ENCODE results near the gene MRPL42.

MRPL42 gene

DNA sequence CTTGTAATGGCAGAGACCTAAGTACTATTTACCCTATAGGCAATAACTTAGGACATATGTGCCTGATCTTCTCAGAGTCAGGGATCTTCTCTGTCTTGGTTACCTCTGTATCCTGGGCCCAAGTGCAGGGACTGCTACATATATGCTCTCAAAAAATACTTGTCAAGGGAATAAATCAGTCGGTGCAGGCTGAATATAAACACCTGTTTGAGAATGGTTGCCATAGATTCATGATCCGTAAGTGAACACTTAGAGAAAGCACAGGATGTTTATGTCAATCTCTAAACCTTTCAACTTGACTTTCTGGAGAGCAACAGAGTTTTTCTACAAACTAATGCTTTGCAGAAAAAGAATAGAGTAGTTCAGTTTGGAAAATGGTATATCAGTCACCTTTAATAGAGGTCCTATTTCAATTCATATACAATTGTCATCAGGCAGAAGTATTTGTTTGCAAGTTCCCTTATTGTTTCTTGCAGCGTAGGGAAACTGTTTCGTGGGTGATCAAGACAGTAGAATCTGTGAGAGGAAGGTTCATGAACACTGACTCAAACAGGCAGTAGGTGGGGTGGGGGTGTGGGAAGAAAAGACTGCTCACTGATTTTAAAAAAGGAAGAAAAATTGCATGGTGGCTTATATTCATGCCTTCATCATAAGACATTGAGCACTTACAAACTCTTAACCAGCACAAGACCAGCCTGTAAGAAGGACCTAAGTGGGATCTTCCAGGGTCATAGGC lies 19.6 kb upstream of the MRPL42 start:
- TF ChIP-seq POLR2AphosphoS5 (IDR thresholded peaks at IDR 0.05; ENCODE audit: low read depth, low read length) = no peak
- TF ChIP-seq TAF1 (IDR thresholded peaks at IDR 0.05; ENCODE audit: borderline replicate concordance, insufficient read depth, low read length) = no peak
- TF ChIP-seq FOXP2 (optimal IDR thresholded peaks at IDR 0.05; ENCODE audit: borderline replicate concordance, extremely low read depth, extremely low read length, insufficient read depth) = no peak
- no peak for TF ChIP-seq SIN3A (IDR thresholded peaks at IDR 0.05; ENCODE audit: borderline replicate concordance, insufficient read depth, low read length)
- TF ChIP-seq, protein P1, sequence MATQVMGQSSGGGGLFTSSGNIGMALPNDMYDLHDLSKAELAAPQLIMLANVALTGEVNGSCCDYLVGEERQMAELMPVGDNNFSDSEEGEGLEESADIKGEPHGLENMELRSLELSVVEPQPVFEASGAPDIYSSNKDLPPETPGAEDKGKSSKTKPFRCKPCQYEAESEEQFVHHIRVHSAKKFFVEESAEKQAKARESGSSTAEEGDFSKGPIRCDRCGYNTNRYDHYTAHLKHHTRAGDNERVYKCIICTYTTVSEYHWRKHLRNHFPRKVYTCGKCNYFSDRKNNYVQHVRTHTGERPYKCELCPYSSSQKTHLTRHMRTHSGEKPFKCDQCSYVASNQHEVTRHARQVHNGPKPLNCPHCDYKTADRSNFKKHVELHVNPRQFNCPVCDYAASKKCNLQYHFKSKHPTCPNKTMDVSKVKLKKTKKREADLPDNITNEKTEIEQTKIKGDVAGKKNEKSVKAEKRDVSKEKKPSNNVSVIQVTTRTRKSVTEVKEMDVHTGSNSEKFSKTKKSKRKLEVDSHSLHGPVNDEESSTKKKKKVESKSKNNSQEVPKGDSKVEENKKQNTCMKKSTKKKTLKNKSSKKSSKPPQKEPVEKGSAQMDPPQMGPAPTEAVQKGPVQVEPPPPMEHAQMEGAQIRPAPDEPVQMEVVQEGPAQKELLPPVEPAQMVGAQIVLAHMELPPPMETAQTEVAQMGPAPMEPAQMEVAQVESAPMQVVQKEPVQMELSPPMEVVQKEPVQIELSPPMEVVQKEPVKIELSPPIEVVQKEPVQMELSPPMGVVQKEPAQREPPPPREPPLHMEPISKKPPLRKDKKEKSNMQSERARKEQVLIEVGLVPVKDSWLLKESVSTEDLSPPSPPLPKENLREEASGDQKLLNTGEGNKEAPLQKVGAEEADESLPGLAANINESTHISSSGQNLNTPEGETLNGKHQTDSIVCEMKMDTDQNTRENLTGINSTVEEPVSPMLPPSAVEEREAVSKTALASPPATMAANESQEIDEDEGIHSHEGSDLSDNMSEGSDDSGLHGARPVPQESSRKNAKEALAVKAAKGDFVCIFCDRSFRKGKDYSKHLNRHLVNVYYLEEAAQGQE (IDR thresholded peaks at IDR 0.05; ENCODE audit: insufficient read depth in 1 of 2, low read depth in 2 of 2, low read length in 2 of 2) = no peak

DNA sequence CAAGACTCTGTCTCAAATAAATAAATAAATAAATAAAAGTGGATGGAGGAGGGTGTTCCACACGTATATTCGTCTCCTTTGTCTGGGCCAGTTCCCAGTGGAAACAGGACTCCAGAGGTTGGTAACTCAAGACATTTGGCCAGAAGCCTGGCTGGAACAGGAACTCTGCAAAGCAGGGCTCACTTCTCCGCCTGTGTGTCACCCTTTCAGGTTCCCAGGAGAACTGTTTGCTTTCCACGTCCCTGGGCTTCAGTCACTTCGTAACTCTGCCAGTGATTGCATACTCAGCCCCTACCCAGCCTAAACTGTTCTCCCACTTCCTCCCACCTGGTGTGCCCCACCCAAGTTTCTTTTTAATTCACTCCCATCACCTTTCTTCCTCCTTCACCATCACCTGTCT lies 18.5 kb upstream of the MRPL42 start:
- TF ChIP-seq TAF1 (IDR thresholded peaks at IDR 0.05; ENCODE audit: borderline replicate concordance, insufficient read depth, low read length) = no peak
- no peak for TF ChIP-seq SIN3A (IDR thresholded peaks at IDR 0.05; ENCODE audit: borderline replicate concordance, insufficient read depth, low read length)
- no peak for TF ChIP-seq FOXP2 (optimal IDR thresholded peaks at IDR 0.05; ENCODE audit: borderline replicate concordance, extremely low read depth, extremely low read length, insufficient read depth)
- no peak for TF ChIP-seq POLR2AphosphoS5 (IDR thresholded peaks at IDR 0.05; ENCODE audit: low read depth, low read length)
- TF ChIP-seq, protein P1 (IDR thresholded peaks at IDR 0.05; ENCODE audit: insufficient read depth in 1 of 2, low read depth in 2 of 2, low read length in 2 of 2) = no peak

DNA sequence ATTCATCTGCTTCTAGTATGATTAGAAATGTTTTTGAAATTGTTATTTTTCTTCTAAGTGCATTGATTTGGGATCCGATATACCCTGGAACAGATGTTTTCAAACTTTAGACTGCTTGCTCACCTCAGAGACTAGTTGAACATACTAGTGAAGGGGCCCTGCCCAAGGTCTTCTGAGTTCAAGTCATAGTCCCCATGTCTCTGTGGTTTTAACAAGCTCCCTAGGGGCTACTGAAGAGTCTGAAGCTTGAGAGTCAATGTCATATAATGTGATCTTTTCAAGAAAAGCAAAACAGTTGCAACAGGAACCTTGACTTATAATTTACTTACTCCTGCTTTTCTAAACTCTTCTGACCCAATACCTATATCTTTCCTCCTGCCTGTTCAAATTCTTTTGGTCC lies 18.0 kb upstream of the MRPL42 start:
- TF ChIP-seq POLR2AphosphoS5 (IDR thresholded peaks at IDR 0.05; ENCODE audit: low read depth, low read length) = no peak
- TF ChIP-seq TAF1 (IDR thresholded peaks at IDR 0.05; ENCODE audit: borderline replicate concordance, insufficient read depth, low read length) = no peak
- TF ChIP-seq FOXP2 (optimal IDR thresholded peaks at IDR 0.05; ENCODE audit: borderline replicate concordance, extremely low read depth, extremely low read length, insufficient read depth) = no peak
- TF ChIP-seq, protein P1 (IDR thresholded peaks at IDR 0.05; ENCODE audit: insufficient read depth in 1 of 2, low read depth in 2 of 2, low read length in 2 of 2) = no peak
- TF ChIP-seq SIN3A (IDR thresholded peaks at IDR 0.05; ENCODE audit: borderline replicate concordance, insufficient read depth, low read length) = no peak

DNA sequence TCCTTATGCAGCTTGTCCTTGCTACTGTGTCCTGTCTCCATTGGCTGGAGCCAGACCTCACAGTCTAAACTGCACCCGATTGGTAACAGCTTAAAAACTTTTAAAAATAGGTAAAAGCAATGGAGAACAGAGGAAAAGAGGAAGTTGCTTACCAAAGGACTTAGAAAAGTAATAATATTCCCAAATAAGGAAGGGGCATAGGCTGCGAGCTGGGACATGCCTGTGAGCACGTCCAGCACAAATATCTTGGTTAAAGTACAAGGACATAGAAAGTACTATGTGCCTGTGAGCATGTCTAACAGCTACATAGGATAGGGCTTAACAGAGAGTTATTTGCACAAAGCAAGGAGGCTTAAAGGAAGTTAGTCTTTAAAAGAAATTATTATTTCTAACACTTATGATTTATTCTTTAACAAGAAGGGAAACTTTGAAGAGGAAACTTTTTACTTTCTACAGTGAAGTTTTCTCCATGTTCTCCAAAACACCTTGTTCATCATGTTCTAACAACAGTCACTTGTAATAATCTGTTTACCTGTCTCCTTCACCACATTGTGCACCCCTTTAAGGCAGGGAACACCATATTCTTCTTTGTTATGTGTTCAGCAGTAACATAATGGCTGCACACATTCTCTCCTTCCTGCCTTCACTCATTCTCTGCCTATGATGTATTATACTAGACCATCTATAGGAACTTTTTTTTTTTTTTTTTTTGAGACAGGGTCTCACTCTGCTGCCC lies 15.7 kb upstream of the MRPL42 start:
- TF ChIP-seq TAF1 (IDR thresholded peaks at IDR 0.05; ENCODE audit: borderline replicate concordance, insufficient read depth, low read length) = no peak
- TF ChIP-seq, protein P1 (IDR thresholded peaks at IDR 0.05; ENCODE audit: insufficient read depth in 1 of 2, low read depth in 2 of 2, low read length in 2 of 2) = no peak
- TF ChIP-seq SIN3A (IDR thresholded peaks at IDR 0.05; ENCODE audit: borderline replicate concordance, insufficient read depth, low read length) = no peak
- no peak for TF ChIP-seq FOXP2 (optimal IDR thresholded peaks at IDR 0.05; ENCODE audit: borderline replicate concordance, extremely low read depth, extremely low read length, insufficient read depth)
- TF ChIP-seq POLR2AphosphoS5 (IDR thresholded peaks at IDR 0.05; ENCODE audit: low read depth, low read length) = no peak

All from PFSK-1 (cell line).